Subcutaneous abdominal adipose tissue (tissue), 5 donors: Measurements from ENCODE around the gene SDK2.

Source experiments
- H3K27ac ChIP-seq: one replicate; pipeline ENCODE4 v1.7.0; 2013; ENCODE audit warnings: low read depth, mild to moderate bottlenecking, inconsistent platforms, low read length, moderate library complexity
- H3K27me3 ChIP-seq, 5 donors: one replicate each; pipeline ENCODE4 v1.7.0; 2013; ENCODE audit warnings: low read length in 5 of 5, inconsistent platforms in 1 of 5; ENCODE audit not compliant: control insufficient read depth in 5 of 5, insufficient read depth in 4 of 5
- H3K36me3 ChIP-seq, 5 donors: one replicate each; pipeline ENCODE4 v1.7.0; 2013; ENCODE audit warnings: low read length in 5 of 5; ENCODE audit not compliant: control insufficient read depth in 5 of 5, insufficient read depth in 5 of 5
- H3K4me1 ChIP-seq, 5 donors: one replicate each; pipeline ENCODE4 v1.7.0; 2013; ENCODE audit warnings: low read length in 5 of 5, mild to moderate bottlenecking in 3 of 5, moderate library complexity in 1 of 5; ENCODE audit not compliant: control insufficient read depth in 5 of 5, insufficient read depth in 5 of 5
- H3K4me3 ChIP-seq, 5 donors: one replicate each; pipeline ENCODE4 v1.7.0; 2013; ENCODE audit warnings: low read length in 5 of 5, low read depth in 1 of 5
- H3K9ac ChIP-seq, 5 donors: one replicate each; pipeline ENCODE4 v1.7.0; 2013; ENCODE audit warnings: low read length in 5 of 5, mild to moderate bottlenecking in 4 of 5, moderate library complexity in 3 of 5
- H3K9me3 ChIP-seq, 5 donors: one replicate each; pipeline ENCODE4 v1.7.0; 2013; ENCODE audit warnings: low read length in 5 of 5; ENCODE audit not compliant: control insufficient read depth in 5 of 5
- donor health status: healthy.
- donor health status: healthy.
- donor health status: healthy.
- donor health status: healthy.
- donor health status: healthy.

Gene SDK2

GRCh38 chr17:73571511-73572130 lies 72.6 kb downstream of the SDK2 start:
- Histone ChIP-seq H3K4me1 (peaks cover 0 to 4% (median 0%) of the 10 kb centered on the region in 5 donors), H3K27me3 (peaks cover 0 to 23% (median 16%) of the 10 kb centered on the region in 5 donors), H3K9ac (no peak overlapping the region), H3K4me3 (no peak overlapping the region), H3K9me3 (no peaks in the 10 kb centered on the region), H3K27ac (no peak overlapping the region), H3K36me3 (no peaks in the 10 kb centered on the region)

GRCh38 chr17:73569762-73570319 lies 74.4 kb downstream of the SDK2 start:
- H3K27ac ChIP-seq: no peak overlapping the region
- H3K9ac ChIP-seq: no peak overlapping the region
- H3K4me3 ChIP-seq: no peak overlapping the region
- H3K9me3 ChIP-seq: no peaks in the 10 kb centered on the region
- no peaks in the 10 kb centered on the region for H3K36me3 ChIP-seq
- peaks cover 0 to 6% (median 4%) of the 10 kb centered on the region in 5 donors for H3K4me1 ChIP-seq
- peaks cover 0 to 15% (median 12%) of the 10 kb centered on the region in 5 donors for H3K27me3 ChIP-seq

- Histone ChIP-seq H3K27me3 (peaks cover 0 to 13% (median 12%) of the 10 kb centered on the region in 5 donors), H3K9ac (no peak overlapping the region), H3K9me3 (no peaks in the 10 kb centered on the region), H3K4me1 (peaks cover 0 to 10% (median 6%) of the 10 kb centered on the region in 5 donors), H3K27ac (no peak overlapping the region), H3K4me3 (no peak overlapping the region), H3K36me3 (no peaks in the 10 kb centered on the region)
Measured at GRCh38 chr17:73568934-73569333, 75.3 kb downstream of the SDK2 start.

GRCh38 chr17:73566905-73567782 lies 77.1 kb downstream of the SDK2 start:
- peaks cover 0 to 10% (median 6%) of the 10 kb centered on the region in 5 donors for H3K4me1 ChIP-seq
- H3K9ac ChIP-seq: no peak overlapping the region
- no peak overlapping the region for H3K27ac ChIP-seq
- no peaks in the 10 kb centered on the region for H3K36me3 ChIP-seq
- no peaks in the 10 kb centered on the region for H3K9me3 ChIP-seq
- peaks cover 0 to 5% (median 0%) of the 10 kb centered on the region in 5 donors for H3K27me3 ChIP-seq
- no peak overlapping the region for H3K4me3 ChIP-seq

GRCh38 chr17:73564843-73565242 lies 79.4 kb downstream of the SDK2 start:
- H3K4me1 ChIP-seq: peaks cover 0 to 10% (median 6%) of the 10 kb centered on the region in 5 donors
- no peaks in the 10 kb centered on the region for H3K9me3 ChIP-seq
- no peak overlapping the region for H3K9ac ChIP-seq
- no peak overlapping the region for H3K4me3 ChIP-seq
- H3K36me3 ChIP-seq: no peaks in the 10 kb centered on the region
- H3K27ac ChIP-seq: no peak overlapping the region
- H3K27me3 ChIP-seq: peaks cover 0 to 10% (median 4%) of the 10 kb centered on the region in 5 donors

- H3K27me3 ChIP-seq: peaks cover 0 to 10% (median 4%) of the 10 kb centered on the region in 5 donors
- H3K4me1 ChIP-seq: peaks cover 0 to 10% (median 6%) of the 10 kb centered on the region in 5 donors
- no peaks in the 10 kb centered on the region for H3K36me3 ChIP-seq
- no peak overlapping the region for H3K4me3 ChIP-seq
- no peaks in the 10 kb centered on the region for H3K9me3 ChIP-seq
- H3K27ac ChIP-seq: no peak overlapping the region
- no peak overlapping the region for H3K9ac ChIP-seq
Measured at GRCh38 chr17:73562896-73563295, 81.3 kb downstream of the SDK2 start.

- Histone ChIP-seq H3K27me3 (peaks cover 0 to 11% (median 6%) of the 10 kb centered on the region in 5 donors), H3K9ac (no peak overlapping the region), H3K9me3 (no peaks in the 10 kb centered on the region), H3K4me3 (no peak overlapping the region), H3K36me3 (no peaks in the 10 kb centered on the region), H3K27ac (no peak overlapping the region), H3K4me1 (peaks cover 0 to 10% (median 6%) of the 10 kb centered on the region in 5 donors)
Measured at GRCh38 chr17:73561111-73561510, 83.1 kb downstream of the SDK2 start.

- no peak overlapping the region for H3K9ac ChIP-seq
- H3K27ac ChIP-seq: no peak overlapping the region
- peaks cover 0 to 10% (median 6%) of the 10 kb centered on the region in 5 donors for H3K4me1 ChIP-seq
- H3K27me3 ChIP-seq: peaks cover 2 to 11% (median 6%) of the 10 kb centered on the region in 5 donors
- H3K36me3 ChIP-seq: no peaks in the 10 kb centered on the region
- no peaks in the 10 kb centered on the region for H3K9me3 ChIP-seq
- H3K4me3 ChIP-seq: no peak overlapping the region
Measured at GRCh38 chr17:73560661-73561060, 83.6 kb downstream of the SDK2 start.

- Histone ChIP-seq H3K9ac (no peak overlapping the region), H3K36me3 (no peaks in the 10 kb centered on the region), H3K9me3 (peaks cover 0 to under 1% (median 0%) of the 10 kb centered on the region in 5 donors), H3K4me1 (peaks cover 0 to under 1% (median 0%) of the 10 kb centered on the region in 5 donors), H3K27me3 (peaks cover 4 to 17% (median 8%) of the 10 kb centered on the region in 5 donors), H3K4me3 (no peak overlapping the region), H3K27ac (no peak overlapping the region)
Measured at GRCh38 chr17:73559532-73559931, 84.7 kb downstream of the SDK2 start.
